Measurements from ENCODE around the gene TMX2.

Gene TMX2

GRCh38 chr11:57770793-57771192, 58.4 kb downstream of the TMX2 start:
- peak in 1 of 2 donors; percentile 15 for DNase-seq

GRCh38 chr11:57771365-57771764, 59.0 kb downstream of the TMX2 start:
- DNase-seq, result no peak

- no peak for DNase-seq
Measured at GRCh38 chr11:57772562-57772961, 60.2 kb downstream of the TMX2 start.

GRCh38 chr11:57773026-57773598, 60.7 kb downstream of the TMX2 start:
- no peak for DNase-seq

- no peak for DNase-seq
Measured at GRCh38 chr11:57775491-57775890, 63.1 kb downstream of the TMX2 start.

- DNase-seq, result no peak
Measured at GRCh38 chr11:57776031-57776521, 63.7 kb downstream of the TMX2 start.

GRCh38 chr11:57776577-57777210, 64.3 kb downstream of the TMX2 start:
- no peak for DNase-seq

- no peak for DNase-seq
Measured at GRCh38 chr11:57777969-57778317, 65.5 kb downstream of the TMX2 start.

GRCh38 chr11:57778318-57779037, 66.1 kb downstream of the TMX2 start:
- no peak for DNase-seq

GRCh38 chr11:57779276-57779675, 66.9 kb downstream of the TMX2 start:
- DNase-seq, result no peak

GRCh38 chr11:57781529-57781943, 69.1 kb downstream of the TMX2 start:
- DNase-seq, result no peak

- DNase-seq, result no peak
Measured at GRCh38 chr11:57785072-57785471, 72.7 kb downstream of the TMX2 start.

GRCh38 chr11:57786436-57786835, 74.0 kb downstream of the TMX2 start:
- DNase-seq, result no peak

- DNase-seq, result no peak
Measured at GRCh38 chr11:57787006-57787604, 74.7 kb downstream of the TMX2 start.

GRCh38 chr11:57787920-57788702, 75.7 kb downstream of the TMX2 start:
- peak; percentile 86 to 87 for DNase-seq

- no peak for DNase-seq
Measured at GRCh38 chr11:57788703-57789088, 76.3 kb downstream of the TMX2 start.
